Thoracic aorta (tissue), 2 donors: ENCODE data around the gene CEP164. TPM values are rescaled to one million over a fixed set of nuclear protein-coding genes. Genes with fewer than 3 reads are reported as not detected.

Experiments used
- ATAC-seq: fragments of 150-250 bp; one replicate; pipeline ENCODE4 v1.8.0; 2017; ENCODE audit warnings: low read depth; ENCODE audit not compliant: insufficient number of reproducible peaks, low FRiP score
- DNase-seq: peaks from one replicate; pipeline ENCODE4 v3.0.0-alpha.2; 2020; ENCODE audit warnings: low spot score
- H3K27ac ChIP-seq, 2 donors: fragments of 200-600 bp; sonication (generic); 1 replicate in 1 of 2; 2 replicates in 1 of 2; pipeline ENCODE4 v1.5.1; 2016; ENCODE audit warnings: mild to moderate bottlenecking in 2 of 2, moderate library complexity in 2 of 2
- H3K27me3 ChIP-seq: fragments of 200-600 bp; sonication (generic); replicated peaks from 2 replicates; pipeline ENCODE4 v1.6.0; 2016; ENCODE audit warnings: mild to moderate bottlenecking; ENCODE audit not compliant: insufficient read depth
- H3K36me3 ChIP-seq: fragments of 200-600 bp; sonication (generic); one replicate; pipeline ENCODE4 v1.5.1; 2016
- H3K4me1 ChIP-seq, 2 donors: fragments of 200-600 bp; sonication (generic); 1 replicate in 1 of 2; 2 replicates in 1 of 2; pipeline versions ENCODE4 v1.5.1 to v1.6.0; 2016; ENCODE audit warnings: low read depth in 2 of 2, mild to moderate bottlenecking in 1 of 2; ENCODE audit not compliant: control insufficient read depth in 1 of 2
- H3K4me3 ChIP-seq: fragments of 200-600 bp; sonication (generic); 2 replicates; pipeline ENCODE4 v1.5.1; 2016; ENCODE audit warnings: mild to moderate bottlenecking
- H3K9me3 ChIP-seq: fragments of 200-600 bp; sonication (generic); 2 replicates; pipeline ENCODE4 v1.5.1; 2016
- total RNA-seq, 2 donors: library from RNA; depleted of rRNA; stranded (reverse); fragments of >200 nt; gene quantifications; one replicate each; pipeline versions ENCODE4 v1.1.0 to v1.2.3, GENCODE V29; 2016
- TF ChIP-seq, protein P1 (sequence below): fragments of 200-600 bp; sonication (generic); IDR thresholded peaks from one replicate; pipeline ENCODE4 v1.5.1; 2019; ENCODE audit warnings: antibody characterized with exemption

CEP164 gene
- total RNA-seq: 10 to 100 TPM; 27.9 to 53.4 TPM

DNA sequence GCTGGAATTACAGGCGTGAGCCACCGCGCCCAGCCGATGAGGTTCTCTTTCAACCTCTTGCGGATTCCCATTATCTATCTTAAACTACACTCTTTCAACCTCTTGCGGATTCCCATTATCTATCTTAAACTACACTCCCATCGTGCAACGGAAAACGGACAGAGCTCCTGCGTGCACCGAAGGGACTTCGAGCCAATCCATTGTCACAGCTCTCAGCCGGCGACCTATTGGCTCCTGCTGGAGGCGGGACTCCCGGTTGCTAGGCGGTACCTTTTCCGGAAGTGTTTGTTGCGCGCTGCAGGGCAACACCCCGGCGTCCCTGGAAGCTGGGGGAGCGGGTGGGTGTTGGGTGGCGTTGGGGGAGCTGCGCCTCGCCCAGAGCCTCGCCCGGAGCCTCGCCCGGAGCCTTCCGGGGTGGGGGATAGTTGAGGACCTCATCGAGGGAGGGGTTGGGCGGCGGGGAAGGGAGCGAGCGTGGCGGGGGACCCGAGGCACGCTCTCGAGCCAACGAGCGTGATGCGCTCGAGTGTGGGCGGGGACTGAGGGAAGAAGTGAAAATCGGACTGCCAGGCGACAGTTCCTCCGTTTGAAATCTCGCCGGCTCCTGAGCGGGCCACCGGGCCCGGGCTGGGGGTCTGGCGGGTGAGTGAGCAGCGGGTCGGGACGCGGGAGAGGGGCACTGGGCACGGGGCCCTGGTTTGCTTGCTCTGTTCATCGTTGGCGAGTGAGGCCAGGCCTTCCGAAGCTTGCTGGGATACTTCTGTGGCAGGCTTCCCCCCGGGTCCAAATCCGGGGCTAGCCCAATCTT lies at the start of gene CEP164:
Gene CEP164 (plus strand): TSS at position 288 of the 808 bp plus-strand sequence. CDS start 10,733 bp downstream, outside the sequence.
- Histone ChIP-seq H3K36me3 (no peaks in the 10 kb centered on the region), H3K4me3 (peak within 1 kb of the TSS; percentile 91), H3K4me1 (peaks cover 9 to 25% of the 10 kb centered on the region in 2 donors), H3K27ac (peak within 1 kb of the TSS; percentile 84 to 86), H3K27me3 (no peaks in the 10 kb centered on the region), H3K9me3 (no peaks in the 10 kb centered on the region)
- peak; percentile 92 for ATAC-seq
- peak; percentile 87 for DNase-seq
- TF ChIP-seq, protein P1, sequence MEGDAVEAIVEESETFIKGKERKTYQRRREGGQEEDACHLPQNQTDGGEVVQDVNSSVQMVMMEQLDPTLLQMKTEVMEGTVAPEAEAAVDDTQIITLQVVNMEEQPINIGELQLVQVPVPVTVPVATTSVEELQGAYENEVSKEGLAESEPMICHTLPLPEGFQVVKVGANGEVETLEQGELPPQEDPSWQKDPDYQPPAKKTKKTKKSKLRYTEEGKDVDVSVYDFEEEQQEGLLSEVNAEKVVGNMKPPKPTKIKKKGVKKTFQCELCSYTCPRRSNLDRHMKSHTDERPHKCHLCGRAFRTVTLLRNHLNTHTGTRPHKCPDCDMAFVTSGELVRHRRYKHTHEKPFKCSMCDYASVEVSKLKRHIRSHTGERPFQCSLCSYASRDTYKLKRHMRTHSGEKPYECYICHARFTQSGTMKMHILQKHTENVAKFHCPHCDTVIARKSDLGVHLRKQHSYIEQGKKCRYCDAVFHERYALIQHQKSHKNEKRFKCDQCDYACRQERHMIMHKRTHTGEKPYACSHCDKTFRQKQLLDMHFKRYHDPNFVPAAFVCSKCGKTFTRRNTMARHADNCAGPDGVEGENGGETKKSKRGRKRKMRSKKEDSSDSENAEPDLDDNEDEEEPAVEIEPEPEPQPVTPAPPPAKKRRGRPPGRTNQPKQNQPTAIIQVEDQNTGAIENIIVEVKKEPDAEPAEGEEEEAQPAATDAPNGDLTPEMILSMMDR: no peak

DNA sequence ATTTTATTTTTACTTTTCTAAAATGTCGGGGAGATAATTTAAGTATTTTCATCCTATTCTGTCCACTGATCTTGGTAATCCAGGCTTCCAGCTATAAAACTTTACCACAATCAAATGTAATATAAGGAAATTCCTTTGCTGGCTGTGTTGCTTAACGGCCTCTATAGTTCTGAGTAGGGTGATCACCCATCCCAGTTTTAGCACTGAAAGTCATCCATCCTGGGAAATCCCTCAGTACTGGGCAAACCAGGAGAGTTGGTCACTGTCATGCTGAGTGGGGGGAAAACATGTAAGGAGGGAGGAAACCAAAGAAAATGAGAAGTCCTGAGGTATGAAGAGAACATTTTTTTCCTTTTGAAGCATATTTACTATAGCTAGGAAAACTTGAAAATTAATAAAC lies 49.3 kb upstream of the CEP164 start:
- H3K4me1 ChIP-seq: no peaks in the 10 kb centered on the region
- no peaks in the 10 kb centered on the region for H3K9me3 ChIP-seq
- TF ChIP-seq, protein P1: no peak
- H3K27me3 ChIP-seq: no peaks in the 10 kb centered on the region
- no peak for DNase-seq
- H3K36me3 ChIP-seq: peaks cover 23% of the 10 kb centered on the region
- H3K27ac ChIP-seq: no peak overlapping the region
- ATAC-seq: no peak
- no peak overlapping the region for H3K4me3 ChIP-seq

DNA sequence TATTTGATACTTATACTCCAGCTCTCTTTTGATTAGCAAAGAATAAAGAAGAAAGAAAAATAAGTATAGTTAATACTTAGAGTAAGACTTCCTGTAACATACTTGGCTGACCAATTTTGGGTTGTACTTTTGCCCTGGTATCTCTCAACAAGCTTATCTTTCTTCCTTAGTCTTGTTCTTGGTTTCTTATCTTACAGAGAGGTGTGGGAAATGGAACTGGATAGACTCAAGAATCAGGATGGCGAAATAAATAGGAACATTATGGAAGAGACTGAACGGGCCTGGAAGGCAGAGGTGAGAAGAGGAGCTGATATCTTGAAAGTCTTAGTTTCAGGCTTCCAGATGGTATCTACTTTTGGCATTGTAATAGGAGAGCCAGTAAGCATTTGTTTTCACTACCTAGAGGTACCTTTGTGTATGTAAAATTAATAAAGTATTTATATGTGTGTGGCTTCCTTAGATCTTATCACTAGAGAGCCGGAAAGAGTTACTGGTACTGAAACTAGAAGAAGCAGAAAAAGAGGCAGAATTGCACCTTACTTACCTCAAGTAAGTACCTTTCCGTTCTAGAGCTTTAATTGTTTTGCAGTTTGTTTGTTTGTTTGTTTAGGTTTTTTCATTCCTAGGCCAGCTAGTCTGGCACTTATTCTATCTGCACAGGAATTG lies 47.8 kb upstream of the CEP164 start:
- Histone ChIP-seq H3K9me3 (no peaks in the 10 kb centered on the region), H3K4me1 (no peaks in the 10 kb centered on the region), H3K4me3 (no peak overlapping the region), H3K27me3 (no peaks in the 10 kb centered on the region), H3K27ac (no peak overlapping the region), H3K36me3 (peaks cover 28% of the 10 kb centered on the region)
- TF ChIP-seq, protein P1: no peak
- ATAC-seq (no peak), DNase-seq (no peak)

DNA sequence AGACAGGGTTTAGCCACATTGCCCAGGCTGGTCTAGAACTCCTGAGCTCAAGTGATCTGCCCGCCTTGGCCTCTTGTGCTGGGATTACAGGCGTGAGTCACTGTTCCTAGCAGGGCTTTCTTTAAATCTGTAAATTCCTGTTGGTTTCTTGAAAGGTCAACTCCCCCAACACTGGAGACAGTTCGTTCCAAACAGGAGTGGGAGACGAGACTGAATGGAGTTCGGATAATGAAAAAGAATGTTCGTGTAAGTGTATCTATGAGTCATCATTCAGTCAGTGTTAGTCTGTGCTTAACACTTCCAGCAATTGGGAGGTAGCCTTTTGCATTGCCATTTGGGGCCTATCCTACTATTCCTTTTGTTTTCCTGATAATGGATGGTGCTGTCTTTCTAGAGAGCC lies 46.5 kb upstream of the CEP164 start:
- TF ChIP-seq, protein P1: no peak
- H3K9me3 ChIP-seq: no peaks in the 10 kb centered on the region
- no peak overlapping the region for H3K27ac ChIP-seq
- H3K36me3 ChIP-seq: peaks cover 32% of the 10 kb centered on the region
- H3K4me3 ChIP-seq: no peak overlapping the region
- no peaks in the 10 kb centered on the region for H3K27me3 ChIP-seq
- DNase-seq: no peak
- no peak for ATAC-seq
- no peaks in the 10 kb centered on the region for H3K4me1 ChIP-seq

DNA sequence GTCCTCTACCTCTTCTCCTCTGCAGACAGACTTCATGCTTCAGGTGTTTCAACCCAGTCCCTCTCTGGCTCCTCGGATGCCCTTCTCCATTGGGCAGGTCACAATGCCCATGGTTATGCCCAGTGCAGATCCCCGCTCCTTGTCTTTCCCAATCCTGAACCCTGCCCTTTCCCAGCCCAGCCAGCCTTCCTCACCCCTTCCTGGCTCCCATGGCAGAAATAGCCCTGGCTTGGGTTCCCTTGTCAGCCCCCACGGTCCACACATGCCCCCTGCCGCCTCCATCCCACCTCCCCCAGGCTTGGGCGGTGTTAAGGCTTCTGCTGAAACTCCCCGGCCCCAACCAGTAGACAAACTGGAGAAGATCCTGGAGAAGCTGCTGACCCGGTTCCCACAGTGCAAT lies 45.8 kb upstream of the CEP164 start:
- H3K4me3 ChIP-seq: no peak overlapping the region
- DNase-seq (no peak), ATAC-seq (no peak)
- H3K27me3 ChIP-seq: no peaks in the 10 kb centered on the region
- H3K9me3 ChIP-seq: no peaks in the 10 kb centered on the region
- TF ChIP-seq, protein P1: no peak
- peaks cover 33% of the 10 kb centered on the region for H3K36me3 ChIP-seq
- H3K27ac ChIP-seq: no peak overlapping the region
- H3K4me1 ChIP-seq: no peaks in the 10 kb centered on the region
